Activated CD4-positive, alpha-beta T cell treated with anti-CD3 and anti-CD28 coated beads, Interleukin-2, Interleukin-4, amounts not matched to agents 100 ng/mL and 50 ng/mL, durations not matched to agents 16 hours and 8 hours (primary cell): ENCODE data around the gene ACBD4.

Experiments
- DNase-seq: peaks from one replicate; pipeline ENCODE4 v3.0.0-alpha.2; 2020; ENCODE audit warnings: low spot score

ACBD4 gene

DNA sequence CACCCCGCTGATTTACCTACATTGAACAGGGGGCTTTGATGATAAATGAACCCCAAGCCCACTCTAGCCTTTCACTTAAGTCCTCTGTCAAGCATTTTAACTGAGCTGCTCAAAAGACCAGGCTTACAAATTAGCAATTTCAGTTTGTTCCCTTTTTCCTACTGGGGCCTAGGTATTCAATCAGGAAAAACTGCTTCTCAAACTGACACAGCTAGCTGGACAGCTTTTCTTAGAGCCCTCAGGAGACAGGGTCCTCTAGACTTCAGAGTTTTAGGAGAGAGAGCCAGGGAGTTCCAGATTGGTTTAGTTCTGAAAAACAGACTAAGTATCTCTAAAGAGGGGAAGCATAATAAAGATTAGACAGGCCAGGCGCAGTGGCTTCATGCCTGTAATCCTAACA lies 20.0 kb downstream of the ACBD4 start:
- no peak for DNase-seq

DNA sequence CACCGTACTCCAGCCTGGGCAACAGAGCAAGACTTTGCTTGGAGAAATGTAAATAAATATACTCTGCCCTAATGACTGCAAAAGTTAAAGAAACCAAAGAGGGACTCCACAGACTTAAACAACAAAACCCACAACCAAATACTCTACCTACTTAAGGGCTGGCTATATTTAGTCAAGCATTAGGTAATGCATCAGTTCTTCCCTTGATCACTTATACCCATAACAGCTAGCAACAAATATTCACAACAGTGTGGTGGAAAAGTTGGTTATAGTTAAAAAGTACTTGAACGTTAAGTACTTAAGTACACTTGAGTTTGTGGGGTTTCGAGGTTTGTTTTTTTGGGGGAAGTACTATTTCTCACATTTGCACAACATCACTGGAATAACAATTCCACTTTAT lies 20.8 kb downstream of the ACBD4 start:
- DNase-seq, result no peak

DNA sequence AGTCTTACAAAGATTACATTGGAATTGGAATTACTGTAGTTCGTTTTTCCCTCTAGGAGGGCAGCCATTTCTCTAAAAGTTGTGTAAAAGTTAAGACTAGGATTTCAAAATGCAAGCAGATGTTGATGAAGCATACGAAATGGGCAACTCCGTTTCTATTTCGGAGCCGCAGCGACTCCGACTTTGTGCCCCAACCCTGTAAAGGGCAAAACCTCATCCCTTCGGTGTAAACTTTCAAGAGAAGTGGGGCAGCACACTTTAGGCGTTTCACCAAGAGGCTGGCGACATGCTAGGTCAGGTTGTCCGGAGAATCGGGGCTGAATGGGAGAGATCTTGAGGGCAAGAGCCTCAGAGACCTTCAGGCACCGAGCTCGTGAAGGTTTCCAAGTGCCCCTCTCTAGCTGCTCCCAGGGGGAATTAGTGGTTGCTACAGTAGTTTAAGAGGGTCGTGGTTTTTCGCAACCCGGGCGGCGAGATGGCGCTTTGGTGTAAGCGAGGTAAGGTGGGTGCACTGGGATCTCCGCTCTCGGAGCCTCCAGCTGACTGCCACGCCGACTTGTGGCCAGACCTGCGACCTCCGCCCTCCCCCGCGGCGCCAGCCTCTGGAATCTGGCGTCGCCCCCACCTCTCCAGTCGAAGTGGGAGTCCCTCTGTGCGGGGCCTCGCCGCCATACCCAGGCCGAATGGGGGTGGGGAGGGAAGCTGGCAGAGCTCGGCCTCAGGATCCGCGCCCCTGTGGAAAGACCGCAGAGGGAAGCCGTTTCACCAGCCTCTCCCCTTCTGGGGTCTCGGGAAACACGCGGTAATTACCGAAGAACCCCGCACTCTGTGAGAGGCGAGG lies 25.2 kb downstream of the ACBD4 start:
- DNase-seq, result no peak

DNA sequence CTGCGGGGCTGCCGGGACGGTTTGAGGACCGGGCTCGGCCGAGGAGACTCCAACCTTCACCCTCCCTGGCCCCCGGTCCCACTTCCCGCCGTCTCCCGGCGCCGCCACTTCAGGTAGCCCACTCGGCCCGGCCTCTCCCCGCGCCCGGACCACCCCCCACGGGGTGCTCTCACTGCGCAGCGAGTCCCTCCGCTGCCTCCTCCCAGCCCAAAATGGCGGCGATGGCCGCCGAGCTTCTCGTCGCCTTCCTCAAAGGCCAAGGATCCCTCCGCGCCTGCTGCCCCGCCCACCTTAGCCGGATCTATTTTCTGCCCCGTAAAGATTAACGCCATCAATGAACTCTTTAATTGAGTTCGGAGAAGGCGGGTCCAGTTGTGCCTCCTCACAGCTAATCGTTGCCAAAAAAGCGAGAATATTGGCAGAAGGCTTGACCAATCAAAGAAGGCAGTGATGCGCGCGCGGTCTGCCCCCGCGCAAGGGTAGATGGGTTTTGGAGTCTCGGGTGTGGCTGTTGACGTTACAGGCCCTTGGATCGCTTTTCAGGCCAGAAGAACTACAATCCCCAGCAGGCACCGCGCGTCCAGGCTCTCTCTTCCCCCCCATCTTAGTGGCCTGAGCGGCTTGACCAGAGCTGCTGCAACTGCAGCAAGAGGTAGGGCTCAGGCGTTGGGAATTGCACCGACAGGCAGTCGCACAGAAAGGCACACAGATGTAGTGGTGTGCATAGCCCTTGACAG lies 26.0 kb downstream of the ACBD4 start, which contains the start of gene HEXIM2:
Gene HEXIM2, plus strand, starts transcription at position 588 of the 737 bp plus-strand sequence. CDS start 919 bp downstream, outside the sequence.
- peak; percentile 99 for DNase-seq

- no peak for DNase-seq
Observed at GRCh38 chr17:45162025-45162687, 26.7 kb downstream of the ACBD4 start.

DNA sequence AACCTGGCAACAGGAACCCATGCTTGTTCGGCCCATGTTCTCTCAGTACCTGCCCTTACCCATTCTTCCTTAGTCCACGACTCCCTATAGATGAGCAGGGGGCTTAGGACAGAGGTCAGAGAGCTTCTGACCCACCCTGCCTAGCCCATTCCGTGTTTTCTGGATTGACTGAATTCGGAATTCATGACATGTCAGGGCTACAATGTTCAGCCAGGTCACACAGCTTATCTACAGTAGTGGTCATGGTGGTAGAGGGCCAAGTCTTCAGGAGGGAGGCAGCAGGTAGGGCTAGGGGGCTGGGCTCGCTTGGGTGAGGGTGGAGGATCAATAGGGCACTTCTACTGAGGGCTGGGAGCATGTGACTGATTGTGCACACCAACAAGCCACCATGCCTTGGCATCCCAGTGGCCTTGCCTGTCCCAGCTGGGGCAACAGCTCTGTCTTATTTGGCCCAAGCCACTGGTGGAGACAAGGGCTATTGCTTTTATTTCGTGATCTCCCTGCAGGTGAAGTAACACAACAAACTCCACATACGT lies 29.3 kb downstream of the ACBD4 start:
- no peak for DNase-seq

- DNase-seq, result no peak
Observed at GRCh38 chr17:45168991-45169752, 33.7 kb downstream of the ACBD4 start.

DNA sequence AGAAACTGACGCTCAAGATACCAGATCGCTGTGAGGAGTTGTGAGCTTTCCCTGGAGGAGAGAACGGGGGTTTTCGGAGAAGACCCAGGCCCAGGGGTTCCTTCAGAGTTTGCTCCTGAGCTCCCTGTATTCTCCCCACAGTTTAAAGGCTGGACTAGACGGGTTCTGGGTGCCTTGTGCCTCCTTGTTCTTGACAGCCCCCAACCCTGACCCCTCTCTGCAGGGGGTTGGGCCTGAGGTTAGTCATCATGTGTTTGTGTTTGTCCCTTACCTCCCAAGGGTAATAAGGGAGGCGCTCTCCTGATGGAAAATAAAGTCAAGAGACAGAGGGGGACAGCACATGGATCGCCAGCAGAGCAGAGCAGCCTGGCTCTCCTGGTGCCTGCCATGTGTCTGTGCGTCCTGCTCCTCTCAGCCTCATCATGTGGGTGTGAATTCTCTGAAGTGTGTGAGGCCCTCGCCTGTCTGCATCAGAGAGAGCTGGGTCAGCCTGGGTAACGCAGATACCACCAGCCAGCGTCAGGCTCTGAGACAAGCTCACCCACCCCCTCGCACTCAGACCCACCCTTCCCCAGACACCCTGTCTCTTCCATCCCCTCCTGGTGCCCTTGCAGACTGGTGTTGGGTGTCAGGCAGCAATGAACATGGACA lies 34.9 kb downstream of the ACBD4 start:
- DNase-seq, result no peak

- DNase-seq, result no peak
Observed at GRCh38 chr17:45170931-45171337, 35.4 kb downstream of the ACBD4 start.

- DNase-seq, result no peak
Observed at GRCh38 chr17:45171338-45172231, 36.1 kb downstream of the ACBD4 start.

DNA sequence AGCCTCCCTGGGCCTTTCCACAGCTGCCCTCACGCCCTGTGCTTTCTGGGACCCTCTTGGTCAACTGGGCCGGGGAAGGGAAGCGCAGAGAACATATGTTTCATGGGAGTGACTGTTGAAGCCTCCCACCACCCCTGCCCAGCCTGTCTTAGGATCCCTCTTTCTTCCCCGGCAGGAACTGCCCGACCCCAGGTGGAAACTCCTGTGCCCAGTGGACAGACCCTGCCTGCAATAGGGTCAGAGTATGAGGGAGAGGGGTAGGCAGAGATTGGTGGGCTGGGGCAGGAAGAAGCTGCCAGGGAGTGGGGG lies 36.7 kb downstream of the ACBD4 start:
- DNase-seq, result no peak

- peak; percentile 54 for DNase-seq
Observed at GRCh38 chr17:45172541-45173286, 37.2 kb downstream of the ACBD4 start.

GRCh38 chr17:45175759-45176115 lies 40.2 kb downstream of the ACBD4 start:
- DNase-seq, result no peak

DNA sequence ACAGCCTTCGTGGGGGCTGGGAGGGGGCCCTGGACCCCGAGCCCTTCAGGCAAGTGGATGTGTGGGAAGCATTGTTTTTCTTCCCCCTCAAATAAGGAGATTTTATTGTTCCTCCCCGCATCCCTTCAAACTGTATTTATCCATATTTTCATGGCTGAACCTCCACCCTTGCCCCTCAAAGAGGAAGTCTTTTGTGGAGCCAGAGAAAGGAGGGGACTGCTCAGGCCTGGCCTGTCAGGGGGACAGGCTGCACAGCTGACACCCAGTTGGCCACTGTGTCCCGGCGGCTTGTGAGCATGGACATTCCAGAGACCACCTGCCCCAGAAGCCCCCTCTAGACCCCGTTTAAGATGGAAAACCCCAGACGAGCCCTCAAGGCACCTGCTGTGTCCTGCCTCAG lies 42.1 kb downstream of the ACBD4 start:
- DNase-seq, result no peak

- no peak for DNase-seq
Observed at GRCh38 chr17:45184144-45184543, 48.7 kb downstream of the ACBD4 start.

GRCh38 chr17:45186801-45187354 lies 51.4 kb downstream of the ACBD4 start:
- no peak for DNase-seq

GRCh38 chr17:45189009-45189408 lies 53.5 kb downstream of the ACBD4 start:
- DNase-seq, result no peak

- no peak for DNase-seq
Observed at GRCh38 chr17:45190503-45191255, 55.2 kb downstream of the ACBD4 start.
